Measurements from ENCODE around the gene PHLDA3.

The PHLDA3 gene

GRCh38 chr1:201461645-201462441 lies 7.1 kb downstream of the PHLDA3 start:
- no peak for DNase-seq (ENCODE audit: low read depth)

- no peak for DNase-seq (ENCODE audit: low read depth)
Observed at GRCh38 chr1:201460814-201461644, 8.0 kb downstream of the PHLDA3 start.

- DNase-seq (ENCODE audit: low read depth), result no peak
Observed at GRCh38 chr1:201459775-201460174, 9.2 kb downstream of the PHLDA3 start.

- no peak for DNase-seq (ENCODE audit: low read depth)
Observed at GRCh38 chr1:201459052-201459451, 9.9 kb downstream of the PHLDA3 start.

- DNase-seq (ENCODE audit: low read depth), result no peak
Observed at GRCh38 chr1:201457508-201457960, 11.5 kb downstream of the PHLDA3 start.

GRCh38 chr1:201456499-201457309 lies 12.3 kb downstream of the PHLDA3 start:
- DNase-seq (ENCODE audit: low read depth), result no peak

- no peak for DNase-seq (ENCODE audit: low read depth)
Observed at GRCh38 chr1:201455098-201455497, 13.9 kb downstream of the PHLDA3 start.

GRCh38 chr1:201454608-201455007 lies 14.4 kb downstream of the PHLDA3 start:
- DNase-seq (ENCODE audit: low read depth), result no peak

- no peak for DNase-seq (ENCODE audit: low read depth)
Observed at GRCh38 chr1:201452866-201453265, 16.1 kb downstream of the PHLDA3 start.

GRCh38 chr1:201450721-201451291 lies 18.2 kb downstream of the PHLDA3 start:
- DNase-seq (ENCODE audit: low read depth), result no peak

GRCh38 chr1:201448990-201449389 lies 20.0 kb downstream of the PHLDA3 start:
- DNase-seq (ENCODE audit: low read depth), result no peak

GRCh38 chr1:201447903-201448871 lies 20.8 kb downstream of the PHLDA3 start:
- peak; percentile 38 for DNase-seq (ENCODE audit: low read depth)

- no peak for DNase-seq (ENCODE audit: low read depth)
Observed at GRCh38 chr1:201445310-201445709, 23.7 kb downstream of the PHLDA3 start.

GRCh38 chr1:201444792-201445191 lies 24.2 kb downstream of the PHLDA3 start:
- no peak for DNase-seq (ENCODE audit: low read depth)

- DNase-seq (ENCODE audit: low read depth), result no peak
Observed at GRCh38 chr1:201443747-201444146, 25.2 kb downstream of the PHLDA3 start.

GRCh38 chr1:201436969-201437368 lies 32.0 kb downstream of the PHLDA3 start:
- no peak for DNase-seq (ENCODE audit: low read depth)

- no peak for DNase-seq (ENCODE audit: low read depth)
Observed at GRCh38 chr1:201436393-201436792, 32.6 kb downstream of the PHLDA3 start.

GRCh38 chr1:201434266-201434665 lies 34.7 kb downstream of the PHLDA3 start:
- no peak for DNase-seq (ENCODE audit: low read depth)

GRCh38 chr1:201433609-201434008 lies 35.4 kb downstream of the PHLDA3 start:
- DNase-seq (ENCODE audit: low read depth), result no peak

GRCh38 chr1:201430776-201431175 lies 38.2 kb downstream of the PHLDA3 start:
- no peak for DNase-seq (ENCODE audit: low read depth)

All from activated T-helper 9 cell treated with anti-CD3 and anti-CD28 coated beads, Interleukin-2, amount 50 U/mL, for 16 hours (primary cell).